Activated CD4-positive, alpha-beta T cell treated with anti-CD3 and anti-CD28 coated beads, Interleukin-2, Interleukin-6, amounts not matched to agents 100 ng/mL and 50 ng/mL, durations not matched to agents 16 hours and 8 hours (primary cell): ENCODE data around the gene SLC17A9.
A peak's percentile ranks its signal among the peaks of the same experiment; 100 is the strongest.

Experiments used
- DNase-seq: peaks from one replicate; pipeline ENCODE4 v3.0.0-alpha.2; 2020

Gene SLC17A9

GRCh38 chr20:62940875-62941274 lies 11.6 kb upstream of the SLC17A9 start:
- DNase-seq, result no peak

GRCh38 chr20:62941792-62942191 lies 10.7 kb upstream of the SLC17A9 start:
- no peak for DNase-seq

GRCh38 chr20:62942456-62942855 lies 10.1 kb upstream of the SLC17A9 start:
- DNase-seq, result no peak

GRCh38 chr20:62943396-62943795 lies 9.1 kb upstream of the SLC17A9 start:
- no peak for DNase-seq

GRCh38 chr20:62944184-62944583 lies 8.3 kb upstream of the SLC17A9 start:
- no peak for DNase-seq

- DNase-seq, result no peak
These were observed 7.8 kb upstream of the SLC17A9 start for GRCh38 chr20:62944746-62945145.

- no peak for DNase-seq
These were observed 6.7 kb upstream of the SLC17A9 start for GRCh38 chr20:62945771-62946339.

GRCh38 chr20:62946918-62947317 lies 5.6 kb upstream of the SLC17A9 start:
- DNase-seq, result no peak

- no peak for DNase-seq
These were observed 4.8 kb upstream of the SLC17A9 start for GRCh38 chr20:62947532-62948300.

GRCh38 chr20:62949153-62949821 lies 3.2 kb upstream of the SLC17A9 start:
- no peak for DNase-seq

- no peak for DNase-seq
These were observed 2.5 kb upstream of the SLC17A9 start for GRCh38 chr20:62949962-62950361.

GRCh38 chr20:62950741-62951140 lies 1.8 kb upstream of the SLC17A9 start:
- DNase-seq, result no peak

- no peak for DNase-seq
These were observed 1.2 kb upstream of the SLC17A9 start for GRCh38 chr20:62951143-62951895.

GRCh38 chr20:62951896-62952372 lies 575 bp upstream of the SLC17A9 start:
- no peak for DNase-seq

GRCh38 chr20:62952968-62953838 lies 694 bp downstream of the SLC17A9 start:
- no peak for DNase-seq

GRCh38 chr20:62953839-62954703 lies 1.6 kb downstream of the SLC17A9 start:
- DNase-seq, result peak; percentile 53

- DNase-seq, result no peak
These were observed 3.2 kb downstream of the SLC17A9 start for GRCh38 chr20:62955519-62956386.

- DNase-seq, result no peak
These were observed 4.1 kb downstream of the SLC17A9 start for GRCh38 chr20:62956387-62957135.
